Stimulated activated CD4-positive, alpha-beta T cell treated with anti-CD3 and anti-CD28 coated beads, Interleukin-1b, Interleukin-23, amount 100 ng/mL, for 4 hours (primary cell): ENCODE measurements around the gene CR1.
"Not testable (repeated sequence)": the region's sequence is repeated elsewhere in the genome, so short reads cannot be mapped to it uniquely, and the experiment has no call there.

ENCODE experiments used
- DNase-seq, 2 donors: peaks; one replicate each; pipeline ENCODE4 v3.0.0-alpha.2; 2020; ENCODE audit warnings: low read depth in 2 of 2

Gene CR1

DNA sequence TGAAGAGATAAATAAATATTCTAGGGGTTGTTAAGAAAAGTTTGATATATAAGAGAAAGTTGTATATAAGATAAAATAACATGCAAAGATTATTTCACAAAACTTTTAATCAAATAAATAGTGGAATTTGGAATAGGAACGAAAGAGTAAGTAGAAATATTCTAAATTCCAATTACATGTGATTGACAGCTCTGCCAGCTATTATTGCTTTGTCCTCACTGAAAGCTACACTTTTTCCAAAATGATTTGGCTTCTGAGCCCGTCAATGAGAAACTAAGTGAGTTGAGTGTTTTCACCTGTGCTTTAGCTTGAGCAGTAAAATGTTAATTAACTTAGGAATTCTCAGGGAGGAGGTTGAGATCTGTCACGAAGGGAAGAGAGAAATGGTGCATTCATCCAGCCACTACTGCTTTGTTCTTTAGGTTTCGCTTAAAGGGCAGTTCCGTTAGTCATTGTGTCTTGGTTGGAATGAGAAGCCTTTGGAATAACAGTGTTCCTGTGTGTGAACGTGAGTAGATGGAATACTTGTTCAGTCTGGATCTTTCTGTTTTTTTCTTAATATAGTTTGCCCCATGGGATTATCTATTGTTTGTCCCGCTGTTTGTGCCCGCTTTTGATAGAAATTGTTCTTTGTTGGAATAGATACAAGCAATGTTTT, 85.7 kb downstream of the CR1 start:
- DNase-seq, result no peak

DNA sequence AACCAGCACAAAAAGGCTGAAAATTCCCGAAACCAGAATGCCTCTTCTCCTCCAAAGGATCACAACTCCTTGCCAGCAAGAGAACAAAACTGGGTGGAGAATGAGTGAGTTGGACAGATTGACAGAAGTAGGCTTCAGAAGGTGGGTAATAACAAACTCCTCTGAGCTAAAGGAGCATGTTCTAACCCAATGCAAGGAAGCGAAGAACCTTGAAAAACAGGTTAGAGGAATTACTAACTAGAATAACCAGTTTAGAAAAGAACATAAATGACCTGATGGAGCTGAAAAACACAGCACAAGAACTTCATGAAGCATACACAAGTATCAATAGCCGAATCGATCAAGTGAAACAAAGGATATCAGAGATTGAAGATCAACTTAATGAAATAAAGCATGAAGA, 93.5 kb downstream of the CR1 start:
- DNase-seq, result not testable (repeated sequence)

DNA sequence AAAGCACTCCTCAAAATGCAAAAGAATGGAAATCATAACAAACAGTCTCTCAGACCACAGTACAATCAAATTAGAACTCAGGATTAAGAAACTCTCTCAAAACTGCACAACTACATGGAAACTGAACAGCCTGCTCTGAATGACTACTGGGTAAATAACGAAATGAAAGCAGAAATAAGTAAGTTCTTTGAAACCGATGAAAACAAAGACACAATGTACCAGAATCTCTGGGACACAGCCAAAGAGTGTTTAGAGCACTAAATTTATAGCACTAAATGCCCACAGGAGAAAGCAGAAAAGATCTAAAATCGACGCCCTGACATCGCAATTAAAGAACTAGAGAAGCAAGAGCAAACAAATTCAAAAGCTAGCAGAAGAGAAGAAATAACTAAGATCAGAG, 95.2 kb downstream of the CR1 start:
- DNase-seq, result not testable (repeated sequence)

DNA sequence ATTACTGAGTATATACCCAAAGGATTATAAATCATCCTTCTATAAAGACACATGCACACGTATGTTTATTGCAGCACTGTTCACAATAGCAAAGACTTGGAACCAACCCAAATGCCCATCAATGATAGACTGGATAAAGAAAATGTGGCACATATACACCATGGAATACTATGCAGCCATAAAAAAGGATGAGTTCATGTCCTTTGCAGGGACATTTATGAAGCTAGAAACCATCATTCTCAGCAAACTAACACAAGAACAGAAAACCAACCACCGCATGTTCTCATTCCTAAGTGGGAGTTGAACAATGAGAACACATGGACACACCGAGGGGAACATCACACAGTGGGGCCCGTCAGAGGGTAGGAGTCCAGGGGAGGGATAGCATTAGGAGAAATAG, 98.1 kb downstream of the CR1 start:
- DNase-seq, result not testable (repeated sequence)

DNA sequence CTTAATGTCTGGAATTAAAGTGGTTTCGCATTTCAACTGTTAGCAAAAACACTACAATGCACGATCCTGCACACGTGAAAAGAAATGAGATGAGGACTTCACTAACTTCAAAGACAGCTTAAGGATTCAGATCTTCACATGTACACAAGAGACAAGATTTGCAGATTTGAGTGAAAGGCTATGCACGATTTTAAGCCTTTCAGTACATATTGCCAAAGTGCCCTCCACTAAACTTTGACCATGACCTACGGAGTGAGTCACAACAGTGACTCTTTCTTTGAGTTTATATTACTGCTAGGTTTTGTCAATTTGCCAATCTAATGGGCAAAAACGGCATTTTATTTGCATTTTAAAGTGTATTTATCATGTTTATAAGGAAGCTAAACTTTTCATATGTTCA, 107.8 kb downstream of the CR1 start:
- no peak for DNase-seq

DNA sequence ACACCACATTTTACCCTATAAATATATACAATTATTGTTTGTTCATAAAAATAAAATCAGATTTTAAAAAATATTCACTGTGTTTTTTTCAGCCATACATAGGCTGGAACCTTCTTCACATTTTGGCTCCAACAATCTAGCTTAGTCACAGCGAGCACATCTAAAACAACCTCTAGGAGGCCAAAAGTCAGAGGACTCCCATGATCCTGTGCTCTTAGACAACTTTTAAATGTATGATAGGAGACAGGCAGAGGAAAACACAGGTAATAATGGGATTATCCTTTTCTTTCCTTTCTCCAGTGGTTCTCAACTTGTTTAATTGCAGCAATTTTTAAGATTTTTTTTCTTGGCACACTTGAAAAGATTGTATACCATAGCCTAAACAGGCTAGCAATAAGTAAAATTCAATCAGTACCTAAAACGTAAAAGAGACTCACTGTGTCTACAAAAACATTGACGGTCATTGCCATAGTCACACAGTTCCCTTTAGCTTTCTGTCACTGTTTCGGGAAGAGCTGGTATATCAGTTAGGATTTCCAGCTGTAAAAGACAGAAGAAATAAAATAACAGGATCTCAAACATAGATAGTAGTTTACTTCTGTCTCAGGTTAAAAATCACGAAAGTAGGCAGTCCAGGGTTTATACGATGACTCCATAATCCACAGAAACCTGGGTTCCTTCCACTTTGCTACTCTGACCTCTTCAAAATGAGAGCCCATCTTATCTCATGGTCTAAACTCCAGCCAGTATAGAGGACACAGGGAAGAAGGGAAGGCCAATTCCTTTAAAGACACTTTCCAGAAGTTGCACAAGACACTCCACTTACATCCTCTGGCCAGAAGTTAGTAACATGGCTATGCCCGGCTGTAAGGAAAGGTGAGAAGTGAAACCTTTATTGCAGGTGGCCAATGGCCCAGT, 109.7 kb downstream of the CR1 start:
- DNase-seq, result no peak

DNA sequence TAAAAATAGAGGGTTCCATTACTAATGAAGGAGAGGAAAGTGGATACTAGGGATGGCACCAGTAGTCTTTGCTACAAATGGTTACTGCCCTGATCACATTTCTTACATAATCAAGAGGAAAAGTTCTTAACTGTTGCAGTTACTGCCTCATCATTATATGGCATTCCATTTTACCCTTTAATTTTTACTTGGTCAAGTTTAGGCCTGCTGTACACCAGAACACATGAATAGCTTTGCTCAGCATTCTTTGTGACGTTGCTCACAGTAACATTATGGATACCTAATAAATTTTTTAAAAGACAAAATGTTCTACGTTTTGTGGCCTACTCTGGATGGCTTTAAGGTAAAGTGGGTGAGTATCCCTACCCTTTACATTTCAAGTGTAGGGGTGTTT, 110.4 kb downstream of the CR1 start:
- no peak for DNase-seq

DNA sequence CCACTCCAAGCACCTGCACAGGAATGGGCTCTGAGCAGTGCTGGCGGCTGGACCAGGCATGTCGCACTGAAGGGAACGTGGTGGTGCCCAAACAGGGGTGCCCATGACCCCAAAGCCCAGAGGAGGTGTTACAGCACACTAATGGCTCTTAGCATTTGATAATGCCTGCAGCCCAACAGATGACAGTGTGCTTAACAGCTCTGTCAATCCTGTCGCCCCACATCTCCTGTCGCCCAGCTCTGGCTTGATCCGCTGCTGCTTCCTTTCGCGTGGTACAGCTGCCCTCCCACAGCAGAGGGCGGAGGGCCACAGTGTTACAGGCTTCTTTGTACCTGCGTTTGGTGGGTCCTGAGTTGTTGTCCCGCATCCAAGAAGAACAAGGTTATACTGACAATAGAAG, 116.8 kb downstream of the CR1 start:
- DNase-seq, result no peak

DNA sequence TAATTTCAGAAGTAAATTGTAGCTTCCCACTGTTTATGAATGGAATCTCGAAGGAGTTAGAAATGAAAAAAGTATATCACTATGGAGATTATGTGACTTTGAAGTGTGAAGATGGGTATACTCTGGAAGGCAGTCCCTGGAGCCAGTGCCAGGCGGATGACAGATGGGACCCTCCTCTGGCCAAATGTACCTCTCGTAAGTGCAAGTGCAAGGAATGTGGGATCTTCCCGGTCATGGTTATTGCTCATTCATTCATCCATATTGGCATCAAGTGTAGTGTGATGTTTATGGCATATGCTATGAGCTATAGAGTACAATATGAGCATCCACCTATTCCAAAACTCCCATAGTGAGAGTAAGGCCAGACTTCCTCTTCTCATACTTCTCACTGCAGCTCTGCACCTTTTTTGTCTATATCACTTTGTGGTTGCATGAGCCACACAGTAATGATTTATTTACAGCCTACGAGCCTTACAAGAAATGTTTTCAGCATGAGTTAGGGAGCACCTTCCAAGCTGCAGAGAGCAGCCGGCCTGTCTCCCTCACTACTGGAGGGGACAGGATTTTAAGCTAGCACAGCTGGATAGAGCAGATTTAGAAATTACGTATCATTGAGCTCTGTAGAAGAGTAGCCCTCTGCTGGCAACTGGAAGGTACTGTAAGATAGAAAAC, 124.0 kb downstream of the CR1 start:
- peak in 1 of 2 donors; percentile 1 for DNase-seq

DNA sequence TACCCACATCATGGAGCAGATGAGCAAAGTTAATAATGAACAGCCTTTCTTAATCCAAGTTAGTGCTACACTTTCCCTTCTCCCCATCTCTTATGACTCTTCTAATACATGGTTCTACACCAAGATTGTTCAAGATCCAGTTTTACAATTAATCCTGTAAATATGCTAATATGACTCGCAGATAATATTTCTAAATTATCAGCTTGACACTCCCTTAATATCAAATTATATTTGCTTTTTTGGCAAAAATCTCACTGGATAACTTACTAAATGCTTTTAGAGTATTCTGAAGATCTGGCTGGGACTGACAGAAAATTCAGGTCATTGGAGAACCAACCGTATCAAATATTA, 124.6 kb downstream of the CR1 start:
- DNase-seq, result no peak

DNA sequence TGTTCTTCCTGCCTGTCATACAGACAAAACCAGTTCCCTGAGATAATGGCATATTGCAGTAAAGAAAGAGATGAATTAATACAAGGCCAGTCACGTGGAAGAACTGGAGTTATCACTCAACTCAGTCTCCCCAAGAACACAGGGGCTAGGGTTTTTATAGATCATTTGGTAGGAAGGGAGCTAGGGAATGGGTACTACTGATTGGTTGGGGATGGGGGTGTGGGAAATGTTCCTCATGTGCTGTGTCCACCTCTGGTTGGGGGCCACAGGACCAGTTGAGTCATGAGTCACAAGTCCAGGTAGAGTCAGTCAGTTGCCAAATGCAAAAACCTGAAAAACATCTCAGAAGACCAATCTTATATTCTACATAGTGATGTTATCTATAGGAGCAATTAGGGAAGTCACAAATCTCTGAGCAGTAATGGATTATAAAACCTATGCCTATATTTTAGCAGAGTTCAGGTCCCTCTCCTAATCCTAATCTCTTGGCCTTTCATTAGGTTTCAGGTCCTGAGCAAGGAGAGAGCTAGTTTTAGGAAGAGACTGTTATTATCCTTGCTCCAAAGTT, 129.6 kb downstream of the CR1 start:
- not testable (repeated sequence) for DNase-seq

DNA sequence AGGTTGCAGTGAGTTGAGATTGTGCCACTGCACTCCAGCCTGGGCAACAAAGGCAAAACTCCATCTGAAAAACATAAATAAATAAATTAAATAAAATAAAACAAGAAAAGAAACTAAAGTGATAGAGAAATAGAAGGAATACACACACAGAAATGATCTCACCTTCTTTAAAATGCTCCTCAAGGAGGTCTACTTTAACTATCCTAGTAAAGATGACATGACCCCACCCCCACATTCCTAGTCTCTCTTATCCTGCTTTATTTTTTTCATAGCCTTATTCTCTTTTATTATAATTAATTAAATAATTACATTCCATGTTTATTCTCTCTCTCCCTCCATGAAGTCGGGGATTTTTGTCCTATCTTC, 131.0 kb downstream of the CR1 start:
- no peak for DNase-seq

DNA sequence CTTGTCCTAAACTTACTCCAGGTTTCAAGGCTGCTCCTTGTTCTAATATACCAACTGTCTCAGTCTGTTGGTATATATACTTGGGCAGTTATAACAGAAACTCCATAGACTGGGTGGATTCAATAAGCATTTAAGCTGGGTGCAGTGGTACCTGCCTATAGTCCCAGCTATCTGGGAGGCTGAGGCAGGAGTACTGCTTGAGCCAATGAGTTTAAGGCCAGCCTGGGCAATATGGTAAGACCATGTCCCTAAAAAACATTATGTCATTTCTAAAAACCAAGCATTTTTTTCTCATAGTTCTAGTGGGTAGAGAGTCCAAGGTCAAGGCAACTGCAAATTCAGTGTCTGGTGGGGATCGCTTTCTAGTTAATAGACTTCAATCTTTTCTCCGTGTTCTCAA, 131.5 kb downstream of the CR1 start:
- DNase-seq, result no peak

DNA sequence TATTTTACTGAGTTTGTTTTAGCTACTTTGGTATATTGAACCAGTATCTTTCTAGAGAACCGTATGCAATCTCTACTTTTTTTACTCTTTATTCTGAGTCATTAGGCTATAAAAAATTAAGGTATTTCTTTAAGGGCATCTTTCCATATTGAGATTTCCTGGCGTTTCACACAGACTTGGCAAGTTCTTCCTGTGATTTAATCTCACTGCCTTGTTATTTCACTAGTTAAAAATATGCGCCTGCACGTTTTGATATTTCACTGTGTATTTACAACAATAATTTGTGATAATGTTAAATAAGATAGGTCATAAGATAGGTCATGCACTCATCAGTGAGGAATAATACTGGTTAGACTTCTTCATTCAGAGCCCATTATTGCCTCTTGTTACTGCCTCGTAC, 132.8 kb downstream of the CR1 start:
- DNase-seq, result no peak

DNA sequence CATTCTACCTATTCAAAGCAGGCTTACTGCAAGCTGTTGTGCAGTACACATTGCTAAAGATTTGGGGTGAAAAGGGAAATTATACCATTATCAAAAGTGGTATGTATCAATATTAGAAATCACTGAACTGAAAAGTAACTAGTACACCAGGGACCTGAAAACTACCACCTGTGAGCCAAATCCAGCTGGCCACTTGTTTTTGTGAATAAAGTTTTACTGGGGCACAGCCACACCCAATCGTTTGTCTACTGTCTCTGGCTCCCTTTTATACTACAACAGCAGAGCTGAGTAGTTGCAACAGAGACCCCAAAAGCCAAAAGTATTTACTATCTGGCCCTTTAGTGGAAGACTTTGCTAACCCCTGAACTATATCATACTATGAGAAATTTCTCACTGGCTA, 135.2 kb downstream of the CR1 start:
- no peak for DNase-seq

DNA sequence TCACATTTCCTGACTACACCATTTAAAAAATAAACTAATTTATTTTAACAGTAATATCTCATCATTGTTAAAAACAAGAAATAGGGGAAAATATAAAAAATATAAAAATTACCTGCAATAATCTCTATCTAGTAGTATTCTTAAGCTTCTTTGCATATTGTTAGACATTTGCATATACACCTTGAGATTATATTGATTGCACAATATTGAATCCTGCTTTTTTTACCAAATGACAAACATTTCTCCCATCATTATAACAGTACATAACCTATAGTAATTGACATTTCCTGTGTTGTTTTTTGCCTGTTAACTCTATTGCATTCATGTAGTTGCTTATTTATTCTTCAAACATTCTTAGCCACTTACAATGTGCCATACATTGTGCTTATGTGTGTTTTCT, 137.3 kb downstream of the CR1 start:
- no peak for DNase-seq

DNA sequence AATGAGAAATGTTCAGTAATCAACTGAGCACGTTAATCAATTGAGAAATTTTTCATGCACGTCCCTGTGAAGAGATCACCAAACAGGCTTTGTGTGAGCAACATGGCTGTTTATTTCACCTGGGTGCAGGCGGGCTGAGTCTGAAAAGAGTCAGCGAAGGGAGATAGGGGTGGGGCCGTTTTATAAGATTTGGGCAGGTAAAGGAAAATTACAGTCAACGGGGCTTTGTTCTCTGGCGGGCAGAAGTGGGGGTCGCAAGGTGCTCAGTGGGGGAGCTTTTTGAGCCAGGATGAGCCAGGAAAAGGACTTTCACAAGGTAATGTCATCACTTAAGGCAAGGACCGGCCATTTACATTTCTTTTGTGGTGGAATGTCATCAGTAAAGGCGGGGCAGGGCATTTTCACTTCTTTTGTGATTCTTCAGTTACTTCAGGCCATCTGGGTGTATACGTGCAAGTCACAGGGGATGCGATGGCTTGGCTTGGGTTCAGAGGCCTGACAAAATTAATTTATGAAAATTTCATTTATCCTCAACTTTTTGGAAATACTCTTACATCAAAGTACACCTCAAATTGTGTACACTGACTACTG, 137.8 kb downstream of the CR1 start:
- DNase-seq, result not testable (repeated sequence)

DNA sequence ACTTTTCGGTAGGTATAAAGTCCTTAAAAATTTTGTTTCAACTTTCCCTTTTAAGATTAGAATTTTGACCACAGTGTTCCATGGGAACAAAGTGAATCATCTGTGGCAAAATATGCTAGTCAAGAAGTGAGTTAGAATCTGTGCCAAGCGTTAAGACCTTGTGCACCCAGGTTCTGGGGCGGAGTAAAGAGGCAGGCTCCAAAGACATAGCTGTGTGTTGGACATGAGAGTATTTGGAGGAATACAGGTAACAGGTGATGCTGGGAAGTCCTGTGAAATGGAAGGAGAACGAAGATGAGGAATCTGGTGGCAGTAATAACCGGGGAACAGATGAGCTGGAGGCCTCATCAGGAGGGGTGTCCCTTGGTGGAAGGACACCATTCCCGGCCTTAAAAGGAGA, 138.3 kb downstream of the CR1 start:
- not testable (repeated sequence) for DNase-seq

DNA sequence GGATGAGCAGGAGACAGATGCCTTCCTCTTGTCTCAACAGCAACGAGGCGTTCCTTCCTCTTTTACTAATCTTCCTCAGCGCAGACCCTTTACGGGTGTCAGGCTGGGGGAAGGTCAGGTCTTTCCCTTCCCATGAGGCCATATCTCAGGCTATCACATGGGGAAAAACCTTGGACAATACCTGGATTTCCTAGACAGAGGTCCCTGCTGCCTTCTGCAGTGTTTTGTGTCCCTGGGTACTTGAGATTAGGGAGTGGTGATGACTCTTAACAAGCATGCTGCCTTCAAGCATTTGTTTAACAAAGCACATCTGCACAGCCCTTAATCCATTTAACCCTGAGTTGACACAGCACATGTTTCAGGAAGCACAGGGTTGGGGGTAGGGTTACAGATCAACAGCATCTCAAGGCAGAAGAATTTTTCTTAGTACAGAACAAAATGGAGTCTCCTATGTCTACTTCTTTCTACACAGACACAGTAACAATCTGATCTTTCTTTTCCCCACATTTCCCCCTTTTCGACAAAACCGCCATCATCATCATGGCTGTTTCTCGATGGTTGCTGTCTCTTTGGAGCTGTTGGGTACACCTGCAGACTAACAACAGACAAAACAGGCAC, 139.7 kb downstream of the CR1 start:
- not testable (repeated sequence) for DNase-seq

DNA sequence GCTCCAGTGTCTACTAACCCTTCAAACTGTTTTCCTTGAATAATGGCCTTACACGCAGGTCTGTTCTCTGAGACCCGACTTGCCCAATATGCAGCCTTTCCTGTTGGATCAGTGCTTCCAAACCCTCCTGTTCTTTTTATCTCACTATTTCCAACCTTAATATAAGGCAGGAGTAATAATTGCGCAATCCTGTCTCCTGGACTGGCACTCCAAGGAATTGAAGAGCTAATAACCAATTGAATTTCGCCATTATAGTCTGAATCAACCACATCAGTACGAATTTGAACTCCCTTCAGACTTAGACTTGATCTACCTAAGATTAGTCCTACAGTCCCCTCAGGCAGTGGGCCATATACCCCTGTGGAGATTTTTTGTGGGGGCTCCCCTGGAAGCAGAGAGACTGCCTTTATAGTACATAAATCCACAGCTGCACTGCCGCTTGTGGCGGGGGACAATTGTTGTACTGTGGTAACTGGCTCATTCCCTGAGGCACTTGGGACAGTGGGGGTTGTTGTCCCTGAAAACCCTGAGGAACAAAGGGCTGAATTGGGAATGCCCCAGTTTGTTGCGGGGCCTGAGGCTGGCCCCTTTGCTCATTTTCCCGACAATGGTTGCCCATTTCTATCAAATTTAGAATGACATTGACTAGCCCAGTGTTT, 142.7 kb downstream of the CR1 start:
- not testable (repeated sequence) for DNase-seq

DNA sequence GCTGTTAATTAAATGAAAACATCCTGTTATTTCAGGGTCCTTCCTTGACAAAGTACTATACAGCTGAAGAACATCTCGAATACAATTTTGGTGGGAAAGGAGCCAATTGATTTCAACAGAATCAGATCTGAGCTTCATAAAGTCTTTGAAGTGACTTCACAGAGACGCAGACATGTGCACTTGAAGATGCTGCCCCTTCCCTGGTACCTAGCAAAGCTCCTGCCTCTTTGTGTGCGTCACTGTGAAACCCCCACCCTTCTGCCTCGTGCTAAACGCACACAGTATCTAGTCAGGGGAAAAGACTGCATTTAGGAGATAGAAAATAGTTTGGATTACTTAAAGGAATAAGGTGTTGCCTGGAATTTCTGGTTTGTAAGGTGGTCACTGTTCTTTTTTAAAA, 143.4 kb downstream of the CR1 start:
- DNase-seq, result not testable (repeated sequence)
